Measurements from ENCODE around the gene DMRT3.

GRCh38 chr9:933356-933755 is 43.1 kb upstream of the DMRT3 start:
- no peak for TF ChIP-seq CTCF (IDR thresholded peaks at IDR 0.05)
- no peak for TF ChIP-seq POLR2A (IDR thresholded peaks at IDR 0.05)
